GM18861 (cell line): ENCODE measurements around the gene MTSS2.

Experiments used
- ATAC-seq: cut with Tn5 transposase; IDR thresholded peaks from one replicate; pipeline ENCODE4 v1.9.1; 2021; ENCODE audit not compliant: unreplicated experiment

Gene MTSS2

DNA sequence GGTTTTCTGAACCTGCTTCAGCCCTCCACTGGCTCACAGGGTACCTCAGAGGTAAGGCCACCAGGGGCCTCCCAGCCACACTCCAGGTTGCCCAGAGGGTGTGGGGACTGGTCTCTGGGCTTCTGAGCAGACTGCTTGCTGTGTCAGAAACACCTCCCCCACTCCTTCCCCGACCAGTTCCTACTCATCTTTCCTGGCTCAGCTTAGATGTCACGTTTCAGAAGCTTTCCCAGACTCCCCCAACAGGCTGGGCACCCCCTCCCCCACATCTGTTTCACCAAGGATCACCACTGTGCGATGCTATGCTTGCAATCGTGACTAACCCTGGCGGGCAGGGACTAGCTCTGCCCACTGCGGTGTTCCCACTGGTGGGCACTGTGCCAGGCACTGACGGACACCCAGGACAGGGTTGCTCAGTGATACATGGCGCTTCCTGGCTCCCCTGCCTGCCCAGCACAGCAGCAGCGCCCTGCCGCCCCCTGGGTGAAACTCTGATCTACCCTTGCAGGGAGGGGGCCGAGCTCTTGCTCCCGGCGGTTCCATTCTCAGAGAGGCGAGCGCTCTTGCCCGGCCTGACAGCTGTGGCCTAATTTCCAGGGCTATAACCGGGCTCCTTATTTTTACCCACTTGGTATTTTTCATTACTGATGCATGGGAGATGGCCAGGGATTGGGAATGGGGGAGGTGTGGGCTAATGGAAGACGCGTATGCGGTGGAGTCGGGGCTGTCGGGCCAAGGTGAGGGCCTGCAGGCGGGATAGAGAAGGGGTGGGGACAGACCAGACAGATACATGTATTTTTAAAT, 29.4 kb upstream of the MTSS2 start:
- ATAC-seq = no peak

DNA sequence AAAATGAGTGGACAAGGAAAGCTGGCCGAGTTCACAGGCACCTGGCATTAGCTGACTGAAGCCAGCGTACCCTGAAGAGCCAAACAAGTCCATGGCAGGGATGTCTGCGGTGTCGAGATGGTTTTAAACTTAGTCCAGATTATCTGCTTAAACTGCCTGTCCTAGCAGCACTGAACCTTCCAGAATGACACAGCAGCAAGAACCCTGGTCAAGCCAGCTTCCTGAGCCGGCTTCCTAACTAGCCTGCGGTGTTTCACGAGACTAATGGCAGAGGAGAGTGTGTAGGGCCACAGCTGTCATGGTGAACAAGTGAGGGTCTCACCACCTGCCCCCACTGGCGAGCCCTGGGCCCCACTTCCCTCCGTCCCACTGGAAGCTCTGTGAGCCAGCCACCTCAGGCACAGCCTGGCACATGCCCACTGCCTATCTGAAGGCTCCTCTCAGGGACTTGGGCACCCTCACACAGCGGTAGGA, 28.8 kb upstream of the MTSS2 start:
- no peak for ATAC-seq

DNA sequence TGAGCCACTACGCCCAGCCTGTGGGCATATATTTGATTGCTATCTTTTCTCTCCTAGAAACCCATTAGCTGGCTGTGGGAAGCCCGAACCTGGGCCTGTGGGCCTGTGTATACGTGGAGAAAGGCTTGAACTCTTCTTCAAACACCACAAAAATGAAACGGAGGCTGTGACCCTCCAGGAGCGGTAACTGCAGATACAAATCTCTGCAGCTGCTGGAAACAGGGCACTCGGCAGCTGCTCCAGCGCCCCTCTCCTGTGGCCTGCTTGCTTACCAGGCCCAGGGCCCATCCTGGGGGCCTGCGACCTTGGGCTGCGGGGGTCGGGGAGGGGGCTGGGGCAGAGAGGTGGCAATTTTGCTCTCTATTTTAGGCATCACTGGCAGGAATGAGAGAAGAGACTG, 28.0 kb upstream of the MTSS2 start:
- no peak for ATAC-seq

DNA sequence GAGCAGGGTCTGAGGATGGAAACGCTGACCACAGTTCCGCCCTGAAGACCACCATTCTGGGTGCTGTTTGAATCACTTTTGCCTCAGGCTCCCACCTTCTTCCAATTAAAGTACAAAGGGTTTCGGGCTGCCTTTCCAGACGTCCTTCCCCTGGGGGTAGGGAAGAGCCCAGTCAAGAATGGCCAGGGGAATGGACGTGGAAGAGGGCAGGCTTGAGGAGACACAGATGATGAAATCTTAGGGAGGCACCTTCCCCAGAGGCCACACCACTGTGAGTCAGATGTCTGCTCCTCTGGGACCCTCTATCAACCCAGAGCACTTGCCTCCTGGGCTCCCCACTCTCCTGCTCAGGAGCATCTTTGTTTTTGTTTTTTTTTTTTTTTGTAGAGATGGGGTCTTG, 27.5 kb upstream of the MTSS2 start:
- no peak for ATAC-seq

DNA sequence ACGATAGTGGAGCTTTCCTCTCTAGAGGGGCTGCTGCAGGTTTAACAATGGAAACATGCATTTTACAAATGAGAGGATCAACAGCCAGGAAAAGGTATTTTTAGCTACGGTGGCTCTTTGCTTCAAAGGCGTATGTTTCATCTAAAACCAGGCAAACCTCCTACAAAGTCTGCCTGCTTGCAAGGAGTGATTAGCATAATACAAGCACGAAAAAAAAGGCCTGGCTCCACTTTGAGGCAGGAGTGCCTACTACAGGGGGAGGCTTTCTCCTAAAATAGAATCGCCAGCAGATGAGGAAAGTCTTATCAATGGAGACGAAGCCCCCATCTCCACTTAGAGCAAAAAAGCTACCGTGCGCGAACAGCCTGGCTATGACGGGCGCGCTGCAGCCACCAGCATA, 27.1 kb upstream of the MTSS2 start:
- ATAC-seq = no peak

DNA sequence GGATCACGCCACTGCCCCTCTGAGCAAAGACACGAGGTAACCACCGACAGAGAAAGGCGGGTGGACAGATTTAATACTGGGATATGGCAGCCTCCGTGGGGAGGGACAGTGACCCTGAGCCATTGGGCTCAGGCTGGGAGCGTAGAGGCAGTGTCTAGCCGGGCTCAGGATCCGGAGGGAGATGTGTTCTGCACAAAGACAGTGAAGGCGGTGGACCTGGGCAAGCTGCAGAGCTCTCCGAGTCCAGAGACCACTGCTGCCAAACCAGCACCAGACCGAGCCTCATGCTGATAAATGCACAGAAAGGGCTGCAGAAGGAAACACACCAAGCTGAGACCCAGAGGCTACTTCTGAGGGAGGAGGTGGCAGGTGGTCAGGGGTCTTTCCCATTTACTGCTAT, 26.5 kb upstream of the MTSS2 start:
- ATAC-seq = no peak

DNA sequence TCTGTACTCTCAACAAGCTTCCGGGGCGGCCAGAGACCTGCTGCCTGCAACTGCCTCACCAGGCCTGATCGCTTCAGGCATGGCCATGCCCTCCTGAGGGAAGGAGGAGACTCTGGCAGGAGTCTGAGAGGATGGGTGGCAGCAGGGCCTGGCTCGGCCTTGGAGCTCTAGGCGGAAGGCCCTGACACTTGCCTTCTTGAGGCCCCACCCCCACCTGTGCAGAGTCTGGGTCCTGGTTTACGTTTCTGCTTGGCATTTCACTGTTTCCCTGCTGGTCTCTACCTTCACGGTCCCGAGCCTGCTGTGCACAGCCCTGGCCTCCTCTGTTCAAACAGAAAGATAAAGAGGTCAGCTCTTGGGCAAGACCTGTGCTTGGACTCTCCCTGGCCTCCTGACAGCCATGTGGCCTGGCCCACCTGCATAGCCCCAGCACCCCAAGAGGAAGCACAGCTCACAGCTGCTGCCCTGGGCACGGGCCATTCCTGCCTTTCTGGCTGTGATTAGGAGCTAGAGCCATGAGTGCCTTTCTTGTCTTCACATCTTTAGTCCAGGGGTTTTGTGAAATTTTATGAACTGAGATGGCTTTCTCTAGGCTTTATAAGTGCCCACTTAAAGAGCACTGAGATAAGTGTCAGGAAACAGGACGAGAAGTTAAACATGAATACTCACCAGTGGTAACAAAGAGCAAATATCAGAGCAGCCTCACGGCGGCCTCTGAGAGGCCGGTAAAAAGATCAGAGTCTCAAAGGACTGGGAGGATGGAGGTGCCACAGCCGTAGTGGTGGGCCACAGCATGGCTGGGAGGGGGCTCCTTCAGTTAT, 25.6 kb upstream of the MTSS2 start:
- ATAC-seq = no peak

DNA sequence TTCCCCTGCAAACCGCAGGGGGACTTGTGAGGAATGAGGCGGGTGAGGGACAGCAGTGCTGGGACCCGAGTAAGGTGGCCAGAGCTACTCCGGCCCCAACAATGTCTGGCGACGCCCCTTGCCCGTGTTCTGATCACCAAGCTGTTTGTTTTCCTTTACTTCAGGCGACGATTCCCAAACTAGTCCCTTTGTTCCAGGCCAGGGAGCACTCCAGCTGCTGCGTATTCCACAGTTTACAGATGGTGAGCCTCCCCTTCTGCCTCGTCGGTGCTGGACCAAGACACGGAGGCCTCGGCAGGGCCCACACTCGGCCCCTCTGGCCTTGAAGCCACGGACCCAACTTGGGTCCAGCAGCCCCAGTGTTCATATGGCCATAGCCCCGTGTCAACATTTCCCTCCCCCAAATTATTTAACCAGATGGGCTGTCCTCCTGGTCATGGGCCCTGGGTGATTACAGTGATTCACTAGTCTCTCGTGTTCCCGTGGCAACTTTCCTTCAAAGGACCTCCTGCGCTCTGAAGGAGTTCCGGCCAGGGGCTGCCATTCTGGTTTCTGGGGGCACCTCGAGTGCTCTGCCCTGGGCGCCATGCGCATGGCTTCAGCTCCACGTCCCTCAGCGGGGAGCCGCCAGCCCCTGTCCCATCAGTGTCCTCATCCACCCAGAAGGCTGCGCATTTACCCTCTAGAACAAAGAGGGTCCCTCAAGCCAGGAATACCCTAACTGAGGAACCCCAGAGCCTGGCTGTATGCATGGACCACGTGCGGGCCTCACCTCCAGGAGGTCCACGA, 24.8 kb upstream of the MTSS2 start:
- ATAC-seq = no peak

DNA sequence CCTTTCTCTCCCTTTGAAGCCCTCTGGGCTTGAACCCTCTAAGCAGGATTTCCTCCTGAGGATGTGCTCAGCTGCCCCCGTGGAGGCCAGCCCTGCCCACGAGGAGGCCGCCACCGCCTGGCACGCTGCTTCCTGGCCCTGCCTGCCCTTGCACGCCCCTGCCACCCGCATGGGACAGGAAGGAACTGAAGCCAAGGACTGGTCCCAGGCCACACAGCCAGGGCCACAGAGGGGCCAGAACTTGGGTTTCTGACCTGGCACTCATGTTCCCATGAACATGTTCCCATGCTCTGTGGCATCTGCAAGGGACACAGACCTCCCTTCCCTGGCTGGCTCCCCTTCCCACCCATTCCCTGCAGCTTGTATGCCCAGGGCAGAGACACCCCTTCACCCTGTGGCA, 24.1 kb upstream of the MTSS2 start:
- ATAC-seq = no peak

DNA sequence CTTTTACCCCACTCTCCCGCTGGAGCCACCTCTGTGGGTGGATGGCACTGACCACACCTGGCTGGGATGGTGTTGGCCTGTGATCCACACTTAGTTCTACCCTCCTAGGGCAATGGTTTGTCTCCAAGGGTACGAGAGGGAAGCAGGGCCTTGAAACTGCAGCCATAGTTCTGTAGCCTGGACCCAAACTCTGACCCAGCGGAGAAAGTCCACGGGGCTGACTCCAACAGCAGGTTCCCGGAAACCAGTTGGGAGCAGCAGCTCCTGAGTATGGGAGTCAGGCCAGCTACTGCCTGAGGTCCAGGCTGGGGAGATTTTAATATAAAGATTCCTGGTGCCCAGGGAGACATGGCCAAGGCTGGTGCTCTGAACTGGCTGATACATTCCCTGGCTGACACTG, 23.6 kb upstream of the MTSS2 start:
- no peak for ATAC-seq

DNA sequence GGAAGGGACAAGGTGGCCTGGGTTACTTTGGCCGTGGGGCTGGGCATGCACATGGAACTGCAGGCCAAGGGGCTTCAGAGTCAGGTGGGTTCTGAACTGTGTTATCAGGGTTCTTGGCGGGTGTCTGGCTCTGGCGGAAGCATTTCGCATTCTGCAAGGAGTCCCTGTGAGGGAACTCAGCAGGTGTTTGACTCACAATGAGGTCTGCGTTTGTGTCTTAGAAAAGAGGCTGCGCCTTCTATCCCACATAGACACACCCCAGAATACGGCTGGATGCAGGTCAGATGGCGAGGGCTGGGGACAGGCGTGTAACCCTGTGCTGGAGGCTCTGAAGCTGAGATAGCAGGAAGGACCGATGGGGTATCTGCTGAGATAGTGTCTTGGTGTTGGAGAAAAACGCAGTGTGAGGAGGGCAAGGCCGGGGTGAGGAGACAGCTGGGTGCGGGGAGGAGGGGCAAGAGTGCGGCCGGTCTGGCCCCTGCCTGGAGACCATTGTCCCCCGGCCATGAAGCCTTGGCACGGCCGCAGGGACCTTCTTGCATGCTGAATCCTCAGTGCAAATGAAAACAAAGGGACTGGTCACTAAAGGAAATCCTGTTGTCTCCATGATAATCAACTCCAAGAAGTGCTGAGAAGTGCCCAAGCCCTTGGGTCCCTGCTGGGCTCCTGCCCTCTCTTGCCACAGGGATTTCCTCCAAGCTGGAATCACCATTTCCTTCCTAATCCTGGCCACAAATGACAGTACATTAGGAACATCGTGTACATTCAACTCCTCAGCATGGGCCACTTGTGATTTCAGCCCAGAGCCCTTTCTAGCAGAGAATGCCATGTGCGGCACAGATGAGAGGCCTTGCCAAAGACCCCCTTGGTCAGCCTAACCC, 22.8 kb upstream of the MTSS2 start:
- ATAC-seq = no peak

DNA sequence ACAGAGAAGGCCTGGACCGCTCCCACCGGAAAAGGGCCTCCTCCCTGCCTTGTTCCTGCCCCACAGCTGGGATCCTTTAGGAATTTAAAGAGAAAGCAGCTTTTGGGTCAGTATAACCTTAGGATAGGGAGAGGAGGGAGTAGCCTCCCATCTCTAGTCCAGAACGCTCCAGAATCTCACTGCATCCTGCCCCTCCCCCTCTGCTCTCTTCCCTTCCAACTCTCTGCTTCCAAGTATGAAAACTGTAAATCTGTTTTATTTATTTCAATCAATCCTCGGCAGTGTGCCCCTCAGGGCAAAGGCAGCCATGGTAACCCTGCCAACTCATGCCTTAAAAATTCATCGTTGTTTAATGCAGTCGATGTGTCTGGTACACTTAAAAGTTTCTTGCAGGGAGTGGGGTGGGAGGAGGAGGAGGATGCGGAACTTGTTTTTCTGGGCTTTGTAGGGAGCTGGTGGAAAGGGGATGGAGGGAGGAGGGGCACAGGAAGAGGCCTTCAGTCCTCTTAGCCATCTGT, 21.2 kb upstream of the MTSS2 start:
- ATAC-seq = no peak

DNA sequence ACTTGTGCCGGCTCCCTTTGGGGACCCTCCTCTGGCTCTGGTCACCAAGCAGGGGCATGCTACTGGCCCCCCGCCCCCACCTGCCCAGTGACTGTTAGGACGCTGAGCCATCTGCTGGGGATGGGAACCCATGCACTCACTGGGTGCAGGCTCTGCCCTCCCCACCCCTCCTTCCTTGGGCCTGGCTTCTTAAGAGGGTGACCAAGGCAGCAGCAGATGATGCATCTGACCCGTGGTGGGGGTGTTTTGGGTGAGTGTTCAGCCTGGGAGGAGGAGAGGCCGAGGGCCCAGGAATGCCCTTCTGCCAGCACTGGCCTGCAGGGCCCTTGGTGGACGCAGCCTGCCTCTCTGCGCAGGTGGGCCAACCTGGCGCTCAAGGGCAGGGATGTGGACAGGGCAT, 19.2 kb upstream of the MTSS2 start:
- ATAC-seq = no peak

DNA sequence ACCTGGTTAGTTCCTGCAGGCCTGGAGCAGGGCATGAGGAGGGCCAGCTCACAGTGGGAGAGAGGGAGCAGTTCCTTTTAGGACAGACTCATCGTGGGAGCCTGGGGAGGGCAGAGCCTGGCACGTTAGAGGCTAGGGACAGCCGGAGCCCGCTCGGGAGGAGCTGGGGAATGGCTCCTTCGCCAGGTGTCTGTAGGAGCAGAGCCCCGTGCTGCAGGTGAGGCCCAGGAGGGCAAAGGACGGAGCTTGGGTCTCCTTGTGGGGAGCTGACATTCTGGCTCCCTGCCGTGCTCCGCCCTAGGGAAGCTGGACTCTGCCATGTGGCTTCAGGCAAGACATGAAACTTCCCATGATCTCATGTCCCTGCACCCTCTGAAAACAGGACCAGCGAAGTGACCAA, 18.7 kb upstream of the MTSS2 start:
- no peak for ATAC-seq

DNA sequence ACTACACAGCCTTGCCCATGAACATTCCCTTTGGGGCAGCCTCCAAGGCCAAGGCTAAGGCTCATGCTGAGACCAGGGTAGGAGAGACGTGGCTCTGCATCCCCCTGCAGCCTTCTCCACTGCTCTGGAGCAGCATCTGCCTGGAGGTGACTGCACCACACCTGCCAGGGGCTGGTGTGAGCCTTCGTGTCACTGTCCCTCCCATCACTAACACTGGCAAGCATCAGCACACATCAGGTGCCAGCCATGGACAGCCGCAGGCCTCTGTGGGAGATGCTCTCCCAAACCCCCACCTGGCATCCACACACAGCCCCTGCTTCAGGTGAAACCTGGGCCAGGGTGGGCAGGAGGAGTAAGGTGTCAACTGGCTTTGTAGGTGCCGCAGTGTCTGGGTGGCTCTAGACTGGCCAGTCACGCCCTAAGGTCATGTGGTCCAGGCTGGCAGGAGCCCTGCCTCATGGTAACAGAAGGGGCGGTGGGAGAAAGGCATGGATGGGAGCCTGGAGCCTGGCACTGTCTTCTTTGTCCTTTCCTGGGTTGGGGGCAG, 18.1 kb upstream of the MTSS2 start:
- ATAC-seq = no peak

DNA sequence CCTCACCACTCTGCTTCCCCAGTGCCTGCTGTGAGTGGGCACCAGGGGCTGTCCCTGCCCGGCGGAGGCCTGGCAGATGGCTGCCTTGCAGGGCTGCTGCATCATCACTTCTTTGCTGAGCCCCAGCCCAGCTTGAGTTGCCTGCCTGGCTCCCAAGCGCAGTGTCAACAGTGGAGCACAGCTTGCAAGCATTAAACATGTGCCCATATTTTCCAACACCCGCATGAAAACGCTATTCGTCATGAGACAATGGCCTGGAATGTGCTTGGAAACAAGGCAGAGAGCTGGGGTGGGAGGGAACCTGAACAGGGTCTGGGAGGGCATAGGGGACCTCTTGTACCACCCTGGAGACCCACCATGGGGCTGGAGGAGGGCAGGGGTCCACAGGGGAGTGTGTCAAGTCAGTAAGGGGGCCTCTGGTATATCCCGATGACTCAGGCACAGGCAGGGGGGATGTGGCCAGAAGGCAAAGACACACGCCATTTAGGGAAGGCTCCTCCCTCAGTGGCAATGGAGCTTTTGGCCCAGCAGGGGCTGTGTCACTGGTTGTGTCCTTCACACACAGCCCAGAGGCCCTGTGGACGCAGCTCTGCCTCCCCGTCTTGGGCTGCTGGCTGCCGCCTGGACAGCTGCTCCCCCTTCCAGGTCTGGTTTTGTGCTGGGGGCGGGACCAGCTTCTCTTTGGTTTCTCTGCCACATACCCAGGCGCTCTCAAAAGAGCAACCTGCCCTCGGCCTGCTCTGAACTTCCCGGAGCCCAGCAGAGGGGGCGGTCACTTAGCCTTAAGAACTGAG, 17.4 kb upstream of the MTSS2 start:
- no peak for ATAC-seq

DNA sequence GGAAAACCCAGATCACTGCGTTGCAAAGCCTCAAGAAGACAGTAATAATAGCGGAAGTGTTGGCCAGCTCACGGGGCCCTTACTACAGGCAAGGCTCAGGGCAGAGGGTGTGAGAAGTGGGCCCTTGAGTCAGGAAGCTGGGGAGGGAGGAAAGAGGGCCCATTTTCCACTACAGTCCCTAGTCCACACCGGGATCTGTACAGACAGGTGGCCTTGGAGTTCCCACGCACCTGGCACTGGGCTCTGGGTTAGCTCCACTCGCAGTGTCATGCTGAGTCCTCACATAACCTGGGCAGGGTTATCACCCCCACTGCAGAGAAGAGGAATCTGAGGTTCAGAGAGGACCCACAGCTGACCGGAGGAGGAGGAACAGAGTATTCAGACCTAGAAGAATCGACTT, 16.8 kb upstream of the MTSS2 start:
- no peak for ATAC-seq

DNA sequence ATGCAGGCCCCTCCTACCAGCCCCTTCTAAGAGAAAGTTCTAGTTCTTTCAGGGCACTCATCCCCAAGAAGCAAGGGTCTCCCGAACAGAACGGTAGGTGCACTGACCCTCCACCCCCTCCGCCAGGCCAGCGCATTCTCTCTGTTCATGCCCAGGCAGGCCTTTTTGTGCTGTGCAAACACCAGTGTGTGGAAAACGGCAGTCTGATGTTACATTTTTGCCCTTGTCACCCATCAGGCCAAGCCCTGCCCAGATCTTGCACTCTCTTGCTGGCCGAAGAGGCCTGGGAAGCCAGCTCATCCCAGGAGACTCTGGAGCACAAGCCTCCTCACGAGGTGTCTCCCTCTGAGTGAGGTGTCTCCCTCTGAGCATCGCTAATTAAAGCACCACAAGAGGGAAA, 16.1 kb upstream of the MTSS2 start:
- no peak for ATAC-seq

DNA sequence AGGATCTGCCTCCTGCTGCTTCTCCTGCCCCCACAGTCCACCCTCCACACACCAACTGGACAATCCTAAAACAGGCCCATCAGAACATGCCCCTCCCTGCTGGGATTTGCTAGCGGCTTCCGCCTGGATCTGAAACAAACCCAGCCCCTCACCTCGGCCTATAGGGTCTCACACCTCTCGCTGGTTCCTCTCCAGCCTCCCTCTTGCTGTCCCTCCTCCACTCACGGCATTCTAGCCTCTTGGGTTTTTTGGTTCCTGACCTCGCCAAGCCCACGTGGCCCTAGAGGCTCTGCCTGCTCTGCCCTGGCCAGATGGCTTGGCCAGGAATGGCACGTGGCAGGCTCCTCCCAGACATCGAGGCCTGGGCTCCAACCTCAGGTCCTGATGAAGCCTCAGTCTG, 15.7 kb upstream of the MTSS2 start:
- ATAC-seq = no peak
